GM12874 (cell line): ENCODE results near the gene LMAN1L.

ENCODE experiments used
- TF ChIP-seq, protein P1 (sequence below): IDR thresholded peaks from 2 replicates; pipeline ENCODE4 v1.5.1; 2011; ENCODE audit warnings: low read depth, mild to moderate bottlenecking, control low read depth, low read length, moderate library complexity; ENCODE audit not compliant: insufficient read depth

The LMAN1L gene

DNA sequence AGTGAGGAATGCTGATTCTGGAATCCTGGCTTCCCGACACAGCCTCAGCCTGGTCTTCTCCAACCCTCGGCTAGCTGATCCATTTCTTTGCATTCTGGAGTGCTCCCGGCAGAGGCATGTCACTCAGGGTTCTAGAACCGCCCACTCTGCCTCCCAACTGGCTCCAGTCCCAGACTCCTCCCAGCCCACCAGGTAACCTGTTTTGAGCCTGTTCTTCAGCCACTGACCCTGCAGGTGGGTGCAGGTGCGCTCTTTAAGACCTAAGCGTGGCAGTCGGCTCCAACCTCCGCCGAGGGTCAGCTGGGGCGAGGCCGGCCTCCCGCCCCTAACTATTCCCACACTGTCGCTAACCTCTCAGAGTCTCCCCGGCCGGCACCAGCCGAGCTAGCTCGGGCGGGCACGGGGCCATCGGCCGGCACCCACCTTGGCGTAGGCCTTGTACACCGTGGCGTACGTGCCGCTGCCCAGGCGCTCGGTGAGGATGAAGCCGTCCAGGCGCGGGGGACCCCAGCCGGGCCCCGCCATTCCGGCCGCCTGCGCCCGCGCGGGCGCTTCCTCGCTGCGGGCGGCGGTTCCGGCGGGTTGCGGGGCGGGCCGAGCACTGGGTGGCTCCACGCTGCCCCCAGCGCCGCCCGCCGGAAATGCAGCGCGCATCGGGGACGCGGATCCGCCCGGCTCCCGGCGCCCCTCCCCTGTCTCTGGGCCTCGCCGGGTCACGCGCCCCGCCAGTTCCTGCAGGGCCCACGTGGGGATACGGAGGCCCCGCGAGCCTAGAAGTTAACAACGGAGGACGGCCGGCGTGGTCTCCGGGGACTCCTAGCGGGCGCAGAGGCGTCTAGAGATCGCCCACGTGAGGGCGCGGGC lies 30.2 kb downstream of the LMAN1L start, which contains the start of gene ULK3:
TSS of gene ULK3 (minus strand) at position 576 of the 864 bp plus-strand sequence. CDS start at position 525, 51 bp downstream.
- TF ChIP-seq, protein P1, sequence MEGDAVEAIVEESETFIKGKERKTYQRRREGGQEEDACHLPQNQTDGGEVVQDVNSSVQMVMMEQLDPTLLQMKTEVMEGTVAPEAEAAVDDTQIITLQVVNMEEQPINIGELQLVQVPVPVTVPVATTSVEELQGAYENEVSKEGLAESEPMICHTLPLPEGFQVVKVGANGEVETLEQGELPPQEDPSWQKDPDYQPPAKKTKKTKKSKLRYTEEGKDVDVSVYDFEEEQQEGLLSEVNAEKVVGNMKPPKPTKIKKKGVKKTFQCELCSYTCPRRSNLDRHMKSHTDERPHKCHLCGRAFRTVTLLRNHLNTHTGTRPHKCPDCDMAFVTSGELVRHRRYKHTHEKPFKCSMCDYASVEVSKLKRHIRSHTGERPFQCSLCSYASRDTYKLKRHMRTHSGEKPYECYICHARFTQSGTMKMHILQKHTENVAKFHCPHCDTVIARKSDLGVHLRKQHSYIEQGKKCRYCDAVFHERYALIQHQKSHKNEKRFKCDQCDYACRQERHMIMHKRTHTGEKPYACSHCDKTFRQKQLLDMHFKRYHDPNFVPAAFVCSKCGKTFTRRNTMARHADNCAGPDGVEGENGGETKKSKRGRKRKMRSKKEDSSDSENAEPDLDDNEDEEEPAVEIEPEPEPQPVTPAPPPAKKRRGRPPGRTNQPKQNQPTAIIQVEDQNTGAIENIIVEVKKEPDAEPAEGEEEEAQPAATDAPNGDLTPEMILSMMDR: peak; percentile 76

DNA sequence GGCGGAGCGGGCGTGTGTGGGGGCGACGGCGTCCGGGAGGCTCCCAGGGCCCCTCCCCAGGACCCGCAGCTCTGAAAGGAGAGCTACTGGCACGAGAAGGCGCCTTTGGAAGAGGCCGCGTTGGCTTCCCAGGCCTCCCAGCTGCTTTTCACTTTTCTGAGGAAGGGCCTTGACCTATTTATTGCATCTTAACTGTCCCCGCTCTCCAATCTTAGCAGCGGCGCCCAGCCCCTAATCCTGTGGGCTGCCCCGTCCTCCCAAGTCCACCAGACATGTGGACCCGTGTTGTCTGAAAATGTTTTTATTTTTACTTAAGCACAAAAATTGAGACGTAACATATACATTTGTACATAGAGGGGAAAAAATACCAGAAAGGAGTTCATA lies 30.8 kb downstream of the LMAN1L start:
- TF ChIP-seq, protein P1: no peak

DNA sequence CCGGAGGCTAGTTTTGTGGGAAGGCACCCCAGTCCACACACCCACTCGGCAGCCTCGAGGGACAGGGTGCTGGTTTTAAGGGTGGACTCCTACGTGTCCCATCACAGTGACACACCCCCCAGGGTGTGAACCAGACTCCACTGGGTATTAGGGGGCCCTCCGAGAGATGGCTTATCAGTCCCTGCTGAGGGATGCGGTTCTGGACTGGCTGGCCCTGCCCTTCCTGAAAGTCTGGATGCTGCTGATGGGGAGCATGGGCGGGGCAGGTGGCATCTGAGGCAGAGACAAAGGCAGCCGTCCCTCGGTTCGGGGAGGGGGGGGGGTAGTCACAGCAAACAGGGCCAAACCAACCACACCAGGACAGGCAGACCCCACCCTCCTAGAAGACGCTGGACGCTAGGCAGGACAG lies 31.3 kb downstream of the LMAN1L start:
- TF ChIP-seq, protein P1: no peak

DNA sequence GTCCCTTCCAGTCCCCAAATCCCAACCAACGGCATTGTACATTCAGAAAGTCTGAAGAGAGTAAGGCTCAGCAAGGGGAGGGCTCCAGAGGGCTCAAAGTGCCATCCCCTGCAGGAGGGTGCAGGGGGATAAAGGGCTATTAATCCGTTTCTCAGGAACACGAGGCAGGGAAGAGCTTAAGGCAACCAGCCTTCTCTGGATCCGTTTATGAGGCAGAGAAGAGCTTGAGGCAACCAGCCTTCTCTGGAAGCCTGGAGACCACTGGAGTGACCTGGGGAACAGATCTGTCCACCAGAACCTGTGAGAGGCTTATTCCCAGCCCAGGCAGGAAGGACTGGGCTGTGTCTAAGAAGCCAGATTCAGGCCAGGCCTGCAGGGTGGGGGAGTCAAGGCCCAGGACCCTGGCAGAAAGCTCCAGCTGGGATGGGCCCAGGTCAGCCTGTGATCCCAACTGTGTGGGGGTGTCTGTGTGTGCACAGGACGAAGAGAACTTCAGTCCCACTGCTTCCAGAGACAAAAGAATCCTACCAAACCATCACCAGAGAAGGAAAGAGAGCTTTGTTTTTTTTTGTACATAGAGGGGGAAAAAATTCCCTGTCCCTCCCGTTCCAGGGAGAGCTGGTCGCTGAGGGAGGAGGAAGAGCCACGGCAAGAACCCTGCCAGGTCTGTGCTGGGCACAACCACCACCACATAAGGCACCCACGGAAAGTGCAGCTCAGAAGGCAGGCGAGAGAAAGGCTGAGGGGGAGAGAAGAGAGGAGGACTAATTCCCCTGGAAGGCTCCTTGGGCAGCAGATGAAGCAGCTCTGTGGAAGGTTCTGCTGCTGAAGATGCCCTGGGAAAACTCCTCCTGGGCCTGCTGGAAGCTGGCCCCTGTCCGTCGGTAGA lies 31.9 kb downstream of the LMAN1L start:
- TF ChIP-seq, protein P1: no peak

DNA sequence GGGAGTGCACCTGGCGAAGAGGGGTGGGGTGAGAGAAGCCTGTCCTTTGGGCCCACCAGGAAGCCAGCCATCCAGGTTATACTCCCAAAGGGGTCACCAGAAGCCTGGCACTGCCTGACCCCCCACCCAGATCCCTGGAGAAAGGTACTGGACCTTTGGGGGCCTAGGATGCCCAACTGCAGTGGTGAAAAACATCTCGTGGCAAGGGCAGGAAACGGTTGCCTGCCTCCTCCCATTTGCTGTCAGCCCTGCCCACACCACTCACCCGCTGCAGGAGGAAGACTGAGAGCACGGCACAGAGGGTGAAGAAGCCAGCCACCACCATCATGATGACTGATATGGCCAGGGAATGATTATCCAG lies 32.6 kb downstream of the LMAN1L start:
- TF ChIP-seq, protein P1: no peak

DNA sequence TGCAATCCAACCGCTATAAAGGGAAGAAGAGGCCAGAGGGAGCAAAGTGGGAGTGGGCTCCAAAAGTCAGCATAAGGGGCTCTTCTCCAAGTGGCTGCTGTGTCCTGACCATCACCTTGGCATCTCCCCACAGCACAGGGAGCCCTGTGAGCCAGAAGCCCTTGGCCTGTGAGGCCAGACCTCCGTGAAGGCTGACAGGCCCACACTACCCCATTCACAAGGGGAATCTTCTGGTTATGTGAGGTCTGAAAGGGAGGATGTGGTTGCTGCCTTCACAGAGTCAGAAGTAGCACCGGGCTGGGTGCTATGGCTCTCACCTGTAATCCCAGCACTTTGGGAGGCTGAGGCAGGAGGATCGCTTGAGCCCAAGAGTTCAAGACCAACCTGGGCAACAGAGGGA lies 32.9 kb downstream of the LMAN1L start:
- TF ChIP-seq, protein P1: no peak

DNA sequence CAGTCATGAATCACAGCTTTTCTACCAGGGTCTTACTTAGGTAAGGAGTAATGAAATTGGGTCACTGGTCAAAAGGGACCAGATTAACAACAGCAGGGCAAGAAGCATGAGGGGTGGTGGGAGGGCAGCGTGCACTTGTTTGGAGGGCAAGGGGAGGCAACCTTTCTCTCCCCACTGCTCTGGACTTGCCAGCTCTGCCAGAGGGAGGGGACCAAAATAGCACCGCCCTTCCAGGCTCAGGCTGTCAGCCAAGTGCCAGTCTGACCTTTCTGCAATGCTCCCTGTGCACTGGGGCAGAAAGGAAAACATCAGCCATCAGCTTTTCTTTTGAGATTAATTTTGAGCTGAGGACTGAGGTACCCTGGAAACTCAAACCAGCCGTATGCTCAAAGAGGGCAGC lies 34.8 kb downstream of the LMAN1L start:
- TF ChIP-seq, protein P1: no peak
